Measurements from ENCODE around the gene PROX2.

Gene PROX2

GRCh38 chr14:74890262-74890661 lies 14.3 kb upstream of the PROX2 start:
- Histone ChIP-seq H3K36me3 (replicated peaks in 1 of 2; ENCODE audit: control insufficient read depth in 2 of 2, insufficient read depth in 2 of 2, low read length in 2 of 2) (peaks cover 31 to 97% of the 10 kb centered on the region in 2 donors), H3K4me2 (ENCODE audit: insufficient read depth, low read length, poor library complexity, severe bottlenecking) (no peak overlapping the region), H2AFZ (ENCODE audit: low read length) (no peak overlapping the region), H3K9ac (ENCODE audit: low read depth, low read length, poor library complexity) (no peak overlapping the region), H3K27ac (replicated peaks; ENCODE audit: low read length) (no peak overlapping the region), H3K9me3 (replicated peaks in 1 of 2; ENCODE audit: control insufficient read depth in 2 of 2, insufficient read depth in 1 of 2, low read depth in 1 of 2, low read length in 2 of 2) (no peaks in the 10 kb centered on the region), H4K8ac (ENCODE audit: low read depth, low read length) (no peak overlapping the region), H2AK5ac (ENCODE audit: low read depth, low read length) (no peak overlapping the region), H3K4me3 (ENCODE audit: low read length in 2 of 2) (no peak overlapping the region), H3K23ac (ENCODE audit: low read depth, low read length, poor library complexity) (no peak overlapping the region), H3K14ac (ENCODE audit: low read length) (no peak overlapping the region), H2BK15ac (ENCODE audit: low read length) (no peak overlapping the region), H3K4me1 (ENCODE audit: control insufficient read depth in 2 of 2, insufficient read depth in 1 of 2, low read depth in 1 of 2, low read length in 2 of 2) (no peaks in the 10 kb centered on the region), H3K27me3 (ENCODE audit: control insufficient read depth in 3 of 3, insufficient read depth in 3 of 3, low read depth in 1 of 3, low read length in 3 of 3) (no peaks in the 10 kb centered on the region), H3K4ac (ENCODE audit: low read length) (no peak overlapping the region), H2BK120ac (ENCODE audit: low read depth, low read length) (no peak overlapping the region), H3K18ac (ENCODE audit: low read length) (no peak overlapping the region), H2BK5ac (ENCODE audit: low read length) (no peak overlapping the region), H3K79me1 (ENCODE audit: low read depth, low read length) (no peaks in the 10 kb centered on the region), H2BK12ac (ENCODE audit: low read length) (no peak overlapping the region), H4K91ac (ENCODE audit: low read depth, low read length, poor library complexity) (no peak overlapping the region)
- no CpG with 5 or more reads among the region's 6 CpGs for WGBS, 2 donors (ENCODE audit: extremely low coverage in 2 of 2, insufficient read length in 2 of 2, insufficient replicate concordance in 1 of 2)
- DNase-seq (ENCODE audit: low spot score): no peak

- Histone ChIP-seq H3K79me1 (ENCODE audit: low read depth, low read length) (no peaks in the 10 kb centered on the region), H2AFZ (ENCODE audit: low read length) (no peak overlapping the region), H3K4me1 (ENCODE audit: control insufficient read depth in 2 of 2, insufficient read depth in 1 of 2, low read depth in 1 of 2, low read length in 2 of 2) (peaks cover 0 to 2% of the 10 kb centered on the region in 2 donors), H4K91ac (ENCODE audit: low read depth, low read length, poor library complexity) (no peak overlapping the region), H3K4ac (ENCODE audit: low read length) (no peak overlapping the region), H2BK15ac (ENCODE audit: low read length) (no peak overlapping the region), H2AK5ac (ENCODE audit: low read depth, low read length) (no peak overlapping the region), H2BK12ac (ENCODE audit: low read length) (no peak overlapping the region), H3K14ac (ENCODE audit: low read length) (no peak overlapping the region), H2BK120ac (ENCODE audit: low read depth, low read length) (no peak overlapping the region), H3K9ac (ENCODE audit: low read depth, low read length, poor library complexity) (no peak overlapping the region), H3K23ac (ENCODE audit: low read depth, low read length, poor library complexity) (no peak overlapping the region), H2BK5ac (ENCODE audit: low read length) (no peak overlapping the region), H4K8ac (ENCODE audit: low read depth, low read length) (no peak overlapping the region), H3K9me3 (replicated peaks in 1 of 2; ENCODE audit: control insufficient read depth in 2 of 2, insufficient read depth in 1 of 2, low read depth in 1 of 2, low read length in 2 of 2) (no peaks in the 10 kb centered on the region), H3K27ac (replicated peaks; ENCODE audit: low read length) (no peak overlapping the region), H3K27me3 (ENCODE audit: control insufficient read depth in 3 of 3, insufficient read depth in 3 of 3, low read depth in 1 of 3, low read length in 3 of 3) (no peaks in the 10 kb centered on the region), H3K36me3 (replicated peaks in 1 of 2; ENCODE audit: control insufficient read depth in 2 of 2, insufficient read depth in 2 of 2, low read length in 2 of 2) (peaks cover 25 to 98% of the 10 kb centered on the region in 2 donors), H3K4me2 (ENCODE audit: insufficient read depth, low read length, poor library complexity, severe bottlenecking) (no peak overlapping the region), H3K18ac (ENCODE audit: low read length) (no peak overlapping the region), H3K4me3 (ENCODE audit: low read length in 2 of 2) (no peak overlapping the region)
- WGBS, 2 donors (ENCODE audit: extremely low coverage in 2 of 2, insufficient read length in 2 of 2, insufficient replicate concordance in 1 of 2): no CpG with 5 or more reads among the region's 12 CpGs
- no peak for DNase-seq (ENCODE audit: low spot score)
These were observed 12.5 kb upstream of the PROX2 start for GRCh38 chr14:74888164-74889158.

GRCh38 chr14:74886001-74886400 lies 10.1 kb upstream of the PROX2 start:
- Histone ChIP-seq H3K23ac (ENCODE audit: low read depth, low read length, poor library complexity) (no peak overlapping the region), H2AFZ (ENCODE audit: low read length) (no peak overlapping the region), H4K91ac (ENCODE audit: low read depth, low read length, poor library complexity) (no peak overlapping the region), H3K4me3 (ENCODE audit: low read length in 2 of 2) (no peak overlapping the region), H3K4me2 (ENCODE audit: insufficient read depth, low read length, poor library complexity, severe bottlenecking) (no peak overlapping the region), H3K18ac (ENCODE audit: low read length) (no peak overlapping the region), H2BK12ac (ENCODE audit: low read length) (no peak overlapping the region), H2BK5ac (ENCODE audit: low read length) (no peak overlapping the region), H2BK15ac (ENCODE audit: low read length) (no peak overlapping the region), H3K14ac (ENCODE audit: low read length) (no peak overlapping the region), H3K27me3 (ENCODE audit: control insufficient read depth in 3 of 3, insufficient read depth in 3 of 3, low read depth in 1 of 3, low read length in 3 of 3) (no peaks in the 10 kb centered on the region), H3K27ac (replicated peaks; ENCODE audit: low read length) (no peak overlapping the region), H3K4ac (ENCODE audit: low read length) (no peak overlapping the region), H3K9ac (ENCODE audit: low read depth, low read length, poor library complexity) (no peak overlapping the region), H4K8ac (ENCODE audit: low read depth, low read length) (no peak overlapping the region), H2BK120ac (ENCODE audit: low read depth, low read length) (no peak overlapping the region), H3K36me3 (replicated peaks in 1 of 2; ENCODE audit: control insufficient read depth in 2 of 2, insufficient read depth in 2 of 2, low read length in 2 of 2) (peaks cover 12 to 74% of the 10 kb centered on the region in 2 donors), H3K79me1 (ENCODE audit: low read depth, low read length) (no peaks in the 10 kb centered on the region), H2AK5ac (ENCODE audit: low read depth, low read length) (no peak overlapping the region), H3K9me3 (replicated peaks in 1 of 2; ENCODE audit: control insufficient read depth in 2 of 2, insufficient read depth in 1 of 2, low read depth in 1 of 2, low read length in 2 of 2) (no peaks in the 10 kb centered on the region), H3K4me1 (ENCODE audit: control insufficient read depth in 2 of 2, insufficient read depth in 1 of 2, low read depth in 1 of 2, low read length in 2 of 2) (peaks cover 5 to 7% of the 10 kb centered on the region in 2 donors)
- DNase-seq (ENCODE audit: low spot score): no peak
- WGBS, 2 donors (ENCODE audit: extremely low coverage in 2 of 2, insufficient read length in 2 of 2, insufficient replicate concordance in 1 of 2): no CpG with 5 or more reads among the region's 3 CpGs

- DNase-seq (ENCODE audit: low spot score): peak; percentile 17
- Histone ChIP-seq H2BK15ac (ENCODE audit: low read length) (no peak overlapping the region), H3K4me2 (ENCODE audit: insufficient read depth, low read length, poor library complexity, severe bottlenecking) (peak overlapping the region; percentile 74), H3K9ac (ENCODE audit: low read depth, low read length, poor library complexity) (peak overlapping the region; percentile 95), H3K14ac (ENCODE audit: low read length) (peak overlapping the region; percentile 86), H3K79me1 (ENCODE audit: low read depth, low read length) (no peaks in the 10 kb centered on the region), H3K9me3 (replicated peaks in 1 of 2; ENCODE audit: control insufficient read depth in 2 of 2, insufficient read depth in 1 of 2, low read depth in 1 of 2, low read length in 2 of 2) (no peaks in the 10 kb centered on the region), H4K8ac (ENCODE audit: low read depth, low read length) (no peak overlapping the region), H3K4ac (ENCODE audit: low read length) (no peak overlapping the region), H3K27me3 (ENCODE audit: control insufficient read depth in 3 of 3, insufficient read depth in 3 of 3, low read depth in 1 of 3, low read length in 3 of 3) (no peaks in the 10 kb centered on the region), H2BK12ac (ENCODE audit: low read length) (no peak overlapping the region), H3K23ac (ENCODE audit: low read depth, low read length, poor library complexity) (peak overlapping the region; percentile 98), H2AFZ (ENCODE audit: low read length) (peak overlapping the region; percentile 98), H3K27ac (replicated peaks; ENCODE audit: low read length) (no peak overlapping the region), H2AK5ac (ENCODE audit: low read depth, low read length) (no peak overlapping the region), H3K4me3 (ENCODE audit: low read length in 2 of 2) (peak overlapping the region; percentile 95 to 97), H3K4me1 (ENCODE audit: control insufficient read depth in 2 of 2, insufficient read depth in 1 of 2, low read depth in 1 of 2, low read length in 2 of 2) (peaks cover 7 to 10% of the 10 kb centered on the region in 2 donors), H4K91ac (ENCODE audit: low read depth, low read length, poor library complexity) (no peak overlapping the region), H3K18ac (ENCODE audit: low read length) (peak overlapping the region; percentile 97), H3K36me3 (replicated peaks in 1 of 2; ENCODE audit: control insufficient read depth in 2 of 2, insufficient read depth in 2 of 2, low read length in 2 of 2) (peaks cover 2 to 39% of the 10 kb centered on the region in 2 donors), H2BK120ac (ENCODE audit: low read depth, low read length) (no peak overlapping the region), H2BK5ac (ENCODE audit: low read length) (peak overlapping the region; percentile 40)
- no CpG with 5 or more reads among the region's 49 CpGs for WGBS, 2 donors (ENCODE audit: extremely low coverage in 2 of 2, insufficient read length in 2 of 2, insufficient replicate concordance in 1 of 2)
These were observed 6.4 kb upstream of the PROX2 start for GRCh38 chr14:74882103-74882920.
